Rectal smooth muscle tissue (tissue), 1 donor: Measurements from ENCODE around the gene TBPL1.

Source experiments
- H3K27ac ChIP-seq: one replicate; pipeline ENCODE4 v1.7.0; 2013; ENCODE audit warnings: low read depth, low read length, inconsistent platforms
- H3K27me3 ChIP-seq: one replicate; pipeline ENCODE4 v1.7.0; 2013; ENCODE audit warnings: low read length; ENCODE audit not compliant: control insufficient read depth, insufficient read depth
- H3K36me3 ChIP-seq: one replicate; pipeline ENCODE4 v1.7.0; 2013; ENCODE audit warnings: low read length; ENCODE audit not compliant: control insufficient read depth, insufficient read depth
- H3K4me1 ChIP-seq: one replicate; pipeline ENCODE4 v1.7.0; 2013; ENCODE audit warnings: low read length; ENCODE audit not compliant: control insufficient read depth, insufficient read depth
- H3K4me3 ChIP-seq: one replicate; pipeline ENCODE4 v1.7.0; 2013; ENCODE audit warnings: low read length
- H3K9ac ChIP-seq: one replicate; pipeline ENCODE4 v1.7.0; 2013; ENCODE audit warnings: low read length

Gene TBPL1

GRCh38 chr6:134005800-134006199, 52.8 kb downstream of the TBPL1 start:
- no peaks in the 10 kb centered on the region for H3K27me3 ChIP-seq
- no peak overlapping the region for H3K9ac ChIP-seq
- H3K4me3 ChIP-seq: no peak overlapping the region
- H3K4me1 ChIP-seq: no peaks in the 10 kb centered on the region
- H3K36me3 ChIP-seq: no peaks in the 10 kb centered on the region
- H3K27ac ChIP-seq: no peak overlapping the region

GRCh38 chr6:134007077-134007476, 54.1 kb downstream of the TBPL1 start:
- H3K36me3 ChIP-seq: no peaks in the 10 kb centered on the region
- H3K9ac ChIP-seq: no peak overlapping the region
- no peaks in the 10 kb centered on the region for H3K4me1 ChIP-seq
- H3K27ac ChIP-seq: no peak overlapping the region
- H3K4me3 ChIP-seq: no peak overlapping the region
- no peaks in the 10 kb centered on the region for H3K27me3 ChIP-seq

- H3K4me1 ChIP-seq: no peaks in the 10 kb centered on the region
- no peak overlapping the region for H3K4me3 ChIP-seq
- H3K36me3 ChIP-seq: no peaks in the 10 kb centered on the region
- H3K9ac ChIP-seq: no peak overlapping the region
- H3K27me3 ChIP-seq: no peaks in the 10 kb centered on the region
- no peak overlapping the region for H3K27ac ChIP-seq
These were observed 56.9 kb downstream of the TBPL1 start for GRCh38 chr6:134009876-134010275.

- H3K27me3 ChIP-seq: no peaks in the 10 kb centered on the region
- H3K9ac ChIP-seq: no peak overlapping the region
- H3K36me3 ChIP-seq: no peaks in the 10 kb centered on the region
- no peak overlapping the region for H3K4me3 ChIP-seq
- H3K4me1 ChIP-seq: no peaks in the 10 kb centered on the region
- H3K27ac ChIP-seq: no peak overlapping the region
These were observed 57.4 kb downstream of the TBPL1 start for GRCh38 chr6:134010400-134010799.

GRCh38 chr6:134010974-134011373, 58.0 kb downstream of the TBPL1 start:
- no peaks in the 10 kb centered on the region for H3K36me3 ChIP-seq
- H3K4me1 ChIP-seq: peaks cover 3% of the 10 kb centered on the region
- no peak overlapping the region for H3K9ac ChIP-seq
- no peak overlapping the region for H3K27ac ChIP-seq
- H3K4me3 ChIP-seq: no peak overlapping the region
- no peaks in the 10 kb centered on the region for H3K27me3 ChIP-seq

GRCh38 chr6:134014588-134015137, 61.6 kb downstream of the TBPL1 start:
- no peaks in the 10 kb centered on the region for H3K36me3 ChIP-seq
- H3K4me3 ChIP-seq: no peak overlapping the region
- H3K9ac ChIP-seq: no peak overlapping the region
- H3K27ac ChIP-seq: no peak overlapping the region
- peaks cover 3% of the 10 kb centered on the region for H3K4me1 ChIP-seq
- H3K27me3 ChIP-seq: no peaks in the 10 kb centered on the region

GRCh38 chr6:134015719-134016557, 62.9 kb downstream of the TBPL1 start:
- H3K9ac ChIP-seq: no peak overlapping the region
- H3K36me3 ChIP-seq: no peaks in the 10 kb centered on the region
- H3K4me1 ChIP-seq: peaks cover 5% of the 10 kb centered on the region
- H3K27me3 ChIP-seq: no peaks in the 10 kb centered on the region
- no peak overlapping the region for H3K27ac ChIP-seq
- no peak overlapping the region for H3K4me3 ChIP-seq

GRCh38 chr6:134016558-134016814, 63.5 kb downstream of the TBPL1 start:
- no peak overlapping the region for H3K4me3 ChIP-seq
- H3K36me3 ChIP-seq: no peaks in the 10 kb centered on the region
- no peak overlapping the region for H3K9ac ChIP-seq
- no peak overlapping the region for H3K27ac ChIP-seq
- H3K4me1 ChIP-seq: peaks cover 5% of the 10 kb centered on the region
- H3K27me3 ChIP-seq: no peaks in the 10 kb centered on the region

- Histone ChIP-seq H3K27ac (peak overlapping the region; percentile 14), H3K4me1 (peaks cover 5% of the 10 kb centered on the region), H3K27me3 (no peaks in the 10 kb centered on the region), H3K9ac (no peak overlapping the region), H3K36me3 (no peaks in the 10 kb centered on the region), H3K4me3 (no peak overlapping the region)
These were observed 67.0 kb downstream of the TBPL1 start for GRCh38 chr6:134020071-134020470.

GRCh38 chr6:134020543-134020942, 67.5 kb downstream of the TBPL1 start:
- Histone ChIP-seq H3K27ac (peak overlapping the region; percentile 14), H3K36me3 (no peaks in the 10 kb centered on the region), H3K4me1 (peaks cover 5% of the 10 kb centered on the region), H3K27me3 (no peaks in the 10 kb centered on the region), H3K9ac (no peak overlapping the region), H3K4me3 (no peak overlapping the region)

GRCh38 chr6:134020968-134021367, 67.9 kb downstream of the TBPL1 start:
- no peak overlapping the region for H3K4me3 ChIP-seq
- H3K27ac ChIP-seq: no peak overlapping the region

GRCh38 chr6:134021396-134022122, 68.5 kb downstream of the TBPL1 start:
- no peaks in the 10 kb centered on the region for H3K36me3 ChIP-seq
- no peak overlapping the region for H3K9ac ChIP-seq
- H3K4me1 ChIP-seq: peaks cover 2% of the 10 kb centered on the region
- no peaks in the 10 kb centered on the region for H3K27me3 ChIP-seq
- H3K27ac ChIP-seq: no peak overlapping the region
- H3K4me3 ChIP-seq: no peak overlapping the region

More at GRCh38 chr6:134020968-134021367, 67.9 kb downstream of the TBPL1 start:
- no peaks in the 10 kb centered on the region for H3K36me3 ChIP-seq
- peaks cover 2% of the 10 kb centered on the region for H3K4me1 ChIP-seq
- no peak overlapping the region for H3K9ac ChIP-seq
- H3K27me3 ChIP-seq: no peaks in the 10 kb centered on the region
